ENCODE results near the gene C2CD4C.
"Not testable (repeated sequence)": the region's sequence is repeated elsewhere in the genome, so short reads cannot be mapped to it uniquely, and the experiment has no call there.

C2CD4C gene

DNA sequence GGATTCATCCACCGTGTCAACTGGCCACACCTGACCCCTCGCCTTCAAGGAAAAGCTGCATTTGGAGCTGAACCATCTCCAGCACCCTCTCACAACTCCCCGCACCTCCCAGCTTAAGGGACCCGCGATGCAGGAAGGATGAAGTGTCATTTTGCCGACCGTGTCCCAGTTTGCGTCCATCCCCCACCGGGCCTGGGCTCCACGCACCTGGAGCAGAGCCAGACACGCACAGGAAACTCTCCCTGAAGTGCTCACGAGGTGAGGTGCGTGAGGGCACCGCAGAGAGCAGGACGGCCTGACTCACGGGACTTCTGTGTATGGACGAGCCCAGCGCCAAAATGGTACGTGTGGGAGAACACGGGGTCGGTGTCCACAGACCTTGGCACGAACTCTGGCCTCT is 44.7 kb upstream of the C2CD4C start:
- TF ChIP-seq, protein P1, sequence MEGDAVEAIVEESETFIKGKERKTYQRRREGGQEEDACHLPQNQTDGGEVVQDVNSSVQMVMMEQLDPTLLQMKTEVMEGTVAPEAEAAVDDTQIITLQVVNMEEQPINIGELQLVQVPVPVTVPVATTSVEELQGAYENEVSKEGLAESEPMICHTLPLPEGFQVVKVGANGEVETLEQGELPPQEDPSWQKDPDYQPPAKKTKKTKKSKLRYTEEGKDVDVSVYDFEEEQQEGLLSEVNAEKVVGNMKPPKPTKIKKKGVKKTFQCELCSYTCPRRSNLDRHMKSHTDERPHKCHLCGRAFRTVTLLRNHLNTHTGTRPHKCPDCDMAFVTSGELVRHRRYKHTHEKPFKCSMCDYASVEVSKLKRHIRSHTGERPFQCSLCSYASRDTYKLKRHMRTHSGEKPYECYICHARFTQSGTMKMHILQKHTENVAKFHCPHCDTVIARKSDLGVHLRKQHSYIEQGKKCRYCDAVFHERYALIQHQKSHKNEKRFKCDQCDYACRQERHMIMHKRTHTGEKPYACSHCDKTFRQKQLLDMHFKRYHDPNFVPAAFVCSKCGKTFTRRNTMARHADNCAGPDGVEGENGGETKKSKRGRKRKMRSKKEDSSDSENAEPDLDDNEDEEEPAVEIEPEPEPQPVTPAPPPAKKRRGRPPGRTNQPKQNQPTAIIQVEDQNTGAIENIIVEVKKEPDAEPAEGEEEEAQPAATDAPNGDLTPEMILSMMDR (IDR thresholded peaks at IDR 0.05) = no peak
- TF ChIP-seq ZFX (IDR thresholded peaks at IDR 0.05; ENCODE audit: borderline replicate concordance) = no peak
- H3K27ac ChIP-seq = no peak overlapping the region

DNA sequence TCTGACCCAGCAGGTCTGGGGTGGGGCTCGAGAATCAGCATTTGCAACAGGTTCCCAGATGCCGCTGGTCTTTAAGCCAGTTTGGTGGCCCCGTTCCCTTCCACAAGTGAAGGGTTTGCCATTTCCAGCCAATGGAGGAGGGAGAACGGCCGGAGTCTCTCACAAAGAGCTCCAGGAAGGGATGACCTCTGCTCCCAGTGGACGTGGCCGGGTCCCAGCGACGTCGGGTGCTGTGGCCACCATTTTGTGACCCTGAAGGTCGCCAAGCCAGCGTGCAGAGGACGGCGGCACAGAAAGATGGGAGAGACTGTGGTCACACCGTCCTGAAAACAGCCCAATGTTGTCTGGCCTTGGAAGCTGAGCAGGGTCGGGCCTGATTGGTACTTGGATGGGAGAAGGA is 43.9 kb upstream of the C2CD4C start:
- no peak overlapping the region for H3K27ac ChIP-seq
- TF ChIP-seq, protein P1 (IDR thresholded peaks at IDR 0.05) = no peak
- no peak for TF ChIP-seq ZFX (IDR thresholded peaks at IDR 0.05; ENCODE audit: borderline replicate concordance)

DNA sequence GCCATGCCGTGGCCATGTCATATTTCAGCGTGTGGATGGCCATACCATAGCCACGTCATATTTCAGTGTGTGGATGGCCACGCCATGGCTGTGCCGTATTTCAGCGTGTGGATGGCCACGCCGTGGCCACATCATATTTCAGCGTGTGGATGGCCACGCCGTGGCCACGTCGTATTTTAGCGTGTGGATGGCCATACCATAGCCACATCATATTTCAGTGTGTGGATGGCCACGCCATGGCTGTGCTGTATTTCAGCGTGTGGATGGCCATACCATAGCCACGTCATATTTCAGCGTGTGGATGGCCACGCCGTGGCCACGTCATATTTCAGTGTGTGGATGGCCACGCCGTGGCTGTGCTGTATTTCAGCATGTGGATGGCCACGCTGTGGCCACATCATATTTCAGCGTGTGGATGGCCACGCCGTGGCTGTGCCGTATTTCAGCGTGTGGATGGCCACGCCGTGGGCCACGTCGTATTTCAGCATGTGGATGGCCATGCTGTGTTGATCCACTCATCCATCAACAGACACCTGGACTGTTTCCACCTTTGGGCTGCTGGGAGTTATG is 42.0 kb upstream of the C2CD4C start:
- not testable (repeated sequence) for H3K27ac ChIP-seq

DNA sequence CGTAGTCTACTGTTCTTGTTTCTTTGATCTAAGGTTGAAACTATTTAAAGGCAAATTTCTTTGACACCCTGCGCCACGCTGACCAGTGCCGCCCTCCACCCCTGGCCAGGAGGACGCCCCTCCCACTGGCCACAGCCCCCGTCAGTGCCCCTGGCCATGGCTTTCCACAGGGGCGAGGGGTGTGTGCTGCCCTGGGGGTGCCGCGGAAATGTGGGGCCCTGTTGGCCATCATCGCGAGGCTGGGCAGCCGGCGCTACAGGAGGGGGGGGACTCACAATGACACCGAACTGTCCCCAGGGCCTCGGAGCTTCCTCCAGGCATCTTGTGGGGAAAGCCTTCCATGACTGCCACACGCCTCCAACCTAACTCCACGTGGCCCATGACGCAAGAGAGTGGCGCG is 41.0 kb upstream of the C2CD4C start:
- no peak overlapping the region for H3K27ac ChIP-seq
- TF ChIP-seq ZFX (IDR thresholded peaks at IDR 0.05; ENCODE audit: borderline replicate concordance) = no peak
- TF ChIP-seq, protein P1 (IDR thresholded peaks at IDR 0.05) = no peak

DNA sequence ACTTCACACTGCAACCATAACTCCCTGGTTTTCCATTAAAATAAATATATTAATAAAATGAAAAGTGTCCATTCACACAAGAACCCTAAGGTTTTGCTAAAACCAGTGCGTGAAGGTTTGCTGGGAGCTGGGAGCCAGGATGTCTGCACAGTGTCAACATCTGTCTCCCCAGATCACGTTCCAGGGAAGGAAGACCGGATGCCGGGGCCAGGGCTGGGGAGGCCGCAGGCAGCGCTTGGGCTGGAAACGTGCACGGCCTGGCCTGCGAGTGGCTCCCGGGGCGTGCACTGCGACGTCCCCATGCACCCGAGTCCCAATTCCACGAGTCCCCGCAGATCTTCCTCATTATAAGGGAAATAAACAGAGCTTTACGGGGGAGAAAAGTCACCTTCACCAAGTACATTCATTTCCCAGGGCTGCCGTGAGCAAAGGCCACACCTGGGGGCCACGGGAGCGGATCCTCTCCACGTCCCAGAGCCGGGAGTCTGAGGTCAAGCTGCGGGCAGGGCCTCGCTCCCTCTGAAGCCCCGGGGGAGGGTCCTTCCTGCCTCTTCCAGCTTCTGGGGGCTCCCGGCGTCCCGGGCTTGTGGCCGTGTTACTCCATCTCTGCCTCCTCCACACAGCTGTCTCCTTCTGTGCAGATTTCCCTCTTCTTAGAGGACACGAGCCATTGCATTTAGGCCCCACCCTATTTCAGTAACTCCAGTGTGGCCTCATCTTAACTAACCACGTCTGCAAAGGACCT is 39.0 kb upstream of the C2CD4C start:
- TF ChIP-seq ZFX (IDR thresholded peaks at IDR 0.05; ENCODE audit: borderline replicate concordance) = no peak
- TF ChIP-seq, protein P1 (IDR thresholded peaks at IDR 0.05) = no peak
- H3K27ac ChIP-seq = no peak overlapping the region

DNA sequence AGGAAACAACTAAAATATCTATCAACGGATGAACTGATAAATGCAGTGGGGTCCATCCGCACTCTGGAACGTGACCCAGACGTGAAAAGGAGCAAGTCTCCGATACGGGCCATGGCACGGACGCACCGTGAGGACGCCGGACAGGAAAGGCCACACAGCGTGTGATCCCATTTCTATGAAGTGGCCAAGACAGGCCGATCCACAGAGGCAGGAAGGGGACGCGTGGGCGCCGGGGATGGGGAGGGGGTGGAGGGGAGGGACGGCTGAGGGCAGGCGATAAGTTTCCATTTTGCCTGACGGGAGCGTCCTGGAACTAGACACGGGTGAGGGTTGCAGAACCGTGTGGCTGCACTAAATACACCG is 38.1 kb upstream of the C2CD4C start:
- no peak overlapping the region for H3K27ac ChIP-seq

DNA sequence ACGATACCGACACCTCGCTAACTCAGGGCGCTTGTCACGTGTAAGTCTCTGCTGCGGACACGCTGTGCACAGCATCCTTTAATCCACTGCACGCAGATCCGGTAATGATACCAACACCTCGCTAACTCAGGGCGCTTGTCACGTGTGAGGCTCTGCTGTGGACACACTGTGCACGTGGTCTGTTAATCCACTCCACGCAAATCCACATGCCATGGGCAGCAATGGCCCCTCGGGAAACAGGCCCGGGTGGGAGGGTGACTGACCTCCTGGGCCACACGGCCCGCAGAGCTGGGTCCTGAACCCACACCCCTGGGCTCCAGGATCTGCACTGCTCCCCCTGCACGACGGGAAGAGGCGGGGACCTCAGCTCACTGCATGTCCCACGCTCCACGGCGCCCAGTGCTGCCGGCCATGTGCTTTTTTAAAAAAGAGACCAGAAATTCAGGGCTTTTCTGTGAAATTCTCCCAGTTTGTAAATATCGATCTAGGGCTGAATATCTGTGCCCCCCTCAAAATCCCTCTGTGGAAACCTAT is 35.8 kb upstream of the C2CD4C start:
- TF ChIP-seq, protein P1 (IDR thresholded peaks at IDR 0.05) = no peak
- TF ChIP-seq ZFX (IDR thresholded peaks at IDR 0.05; ENCODE audit: borderline replicate concordance) = no peak
- H3K27ac ChIP-seq = no peak overlapping the region

More for the DNA sequence above, 38.1 kb upstream of the C2CD4C start:
- TF ChIP-seq, protein P1 (IDR thresholded peaks at IDR 0.05) = no peak
- TF ChIP-seq ZFX (IDR thresholded peaks at IDR 0.05; ENCODE audit: borderline replicate concordance) = no peak
